GM18511 (cell line): Measurements from ENCODE around the gene CELF6.

Source experiments
- ATAC-seq: cut with Tn5 transposase; IDR thresholded peaks from one replicate; pipeline ENCODE4 v1.9.1; 2021; ENCODE audit warnings: mild to moderate bottlenecking, moderate library complexity; ENCODE audit not compliant: unreplicated experiment

Gene CELF6

DNA sequence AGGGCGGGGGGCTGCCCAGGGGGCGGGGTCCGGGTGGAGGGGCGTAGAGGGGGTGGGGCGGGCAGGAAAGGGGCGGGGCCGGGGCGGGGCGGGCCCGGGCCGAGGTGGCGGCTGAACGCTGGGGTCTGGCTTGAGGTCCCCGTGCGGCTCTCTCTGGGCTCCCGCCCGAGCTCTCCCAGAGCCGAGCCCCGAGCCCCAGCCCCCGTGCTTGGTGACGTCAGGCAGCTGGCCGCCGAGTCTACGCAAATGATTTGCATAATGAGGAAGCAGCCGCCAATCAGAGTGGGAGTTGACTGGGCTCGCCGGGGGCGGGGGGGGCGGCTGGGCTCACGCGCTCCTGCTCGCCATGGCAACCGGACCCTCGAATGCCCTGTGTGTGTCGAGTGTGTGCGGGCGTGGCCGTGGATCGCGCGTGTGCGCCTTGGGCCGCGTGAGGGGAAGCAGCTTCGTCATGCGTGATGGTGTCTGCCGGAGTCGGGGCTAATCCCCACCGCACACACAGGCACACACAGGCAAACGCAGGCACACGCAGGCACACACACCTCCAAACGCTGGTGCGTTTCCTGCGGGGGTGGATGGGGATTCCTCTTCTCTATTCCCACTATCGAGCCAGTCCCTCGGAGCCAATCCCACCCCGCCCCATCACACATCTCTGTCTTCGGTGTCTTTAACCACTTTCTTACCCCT is at the start of gene CELF6:
TSS of gene CELF6 (minus strand) at position 173 of the 687 bp plus-strand sequence. CDS start 283 bp downstream, outside the sequence.
- peak; percentile 70 for ATAC-seq

DNA sequence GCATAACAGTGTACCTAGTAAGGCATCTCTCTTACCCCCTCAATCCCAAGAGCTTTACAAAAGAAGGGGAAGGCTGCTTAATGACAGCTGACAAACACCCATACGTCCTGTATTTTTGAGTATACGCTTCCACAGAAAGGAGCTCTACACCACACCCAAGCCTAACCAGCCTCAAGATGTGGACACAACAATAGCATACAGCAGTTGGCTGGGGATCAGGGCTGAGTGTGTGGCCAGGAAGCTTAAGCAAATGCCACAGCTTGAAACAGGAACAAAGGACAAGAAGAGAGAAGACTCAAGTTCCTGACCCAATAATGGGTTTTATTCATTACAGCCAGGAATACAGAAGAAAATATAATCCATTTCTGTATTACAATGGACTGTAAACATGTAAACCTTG is 48.9 kb upstream of the CELF6 start:
- no peak for ATAC-seq

DNA sequence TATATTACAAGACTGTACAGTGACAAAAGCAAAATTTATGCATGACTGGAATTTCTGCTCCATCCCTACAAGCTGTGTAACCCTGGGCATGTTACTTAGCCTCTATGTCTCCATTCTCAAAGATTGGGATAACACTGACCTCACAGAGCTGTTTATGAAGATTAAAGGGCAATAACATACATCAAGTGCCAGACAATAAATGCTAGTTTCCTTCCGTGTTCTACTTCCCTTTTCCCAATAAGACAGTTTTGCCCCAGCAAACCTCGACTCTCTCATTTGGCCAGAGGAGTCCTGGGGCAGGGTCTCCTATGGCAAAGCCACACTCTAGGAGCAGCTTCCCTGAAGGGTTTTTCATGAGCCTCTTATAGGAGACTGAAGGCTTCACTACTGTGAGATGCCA is 48.4 kb upstream of the CELF6 start:
- ATAC-seq, result no peak

DNA sequence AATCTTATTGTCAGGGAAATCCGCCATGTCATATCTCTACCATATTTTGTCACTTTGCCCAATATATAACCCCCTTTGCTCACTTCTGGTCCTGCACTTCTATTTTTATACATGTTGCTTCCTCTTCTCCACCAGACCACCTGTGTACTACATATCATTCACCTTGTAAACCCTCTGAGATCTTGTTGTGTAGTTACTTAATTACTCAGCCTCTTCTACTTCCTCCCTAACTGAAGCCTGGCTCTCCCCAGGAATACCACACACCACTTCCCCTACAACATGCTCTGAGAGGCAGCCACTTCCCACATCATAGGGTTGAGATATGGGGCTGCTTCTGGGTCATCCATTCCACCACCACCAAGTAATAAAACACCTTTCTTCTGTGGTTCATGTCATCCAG is 45.9 kb upstream of the CELF6 start:
- ATAC-seq, result peak; percentile 82

DNA sequence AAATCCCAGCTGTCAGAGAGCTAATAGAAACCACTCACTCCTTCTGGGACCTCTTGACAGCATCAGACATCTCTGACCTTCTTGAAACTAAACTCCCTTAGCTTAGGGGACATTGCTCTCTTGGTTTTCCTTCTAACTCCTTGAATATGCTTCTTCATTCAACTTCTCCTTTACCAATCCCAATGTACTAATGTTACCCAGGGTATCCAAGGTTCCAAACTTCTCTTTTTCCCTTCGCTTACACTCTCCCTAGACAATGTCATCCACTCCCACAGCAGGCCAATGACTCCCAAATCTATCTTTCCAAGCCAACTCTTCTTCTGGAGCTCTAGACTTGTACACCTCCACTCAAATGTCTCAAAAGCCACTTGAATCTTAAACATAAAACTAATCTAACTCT is 41.2 kb upstream of the CELF6 start:
- no peak for ATAC-seq

DNA sequence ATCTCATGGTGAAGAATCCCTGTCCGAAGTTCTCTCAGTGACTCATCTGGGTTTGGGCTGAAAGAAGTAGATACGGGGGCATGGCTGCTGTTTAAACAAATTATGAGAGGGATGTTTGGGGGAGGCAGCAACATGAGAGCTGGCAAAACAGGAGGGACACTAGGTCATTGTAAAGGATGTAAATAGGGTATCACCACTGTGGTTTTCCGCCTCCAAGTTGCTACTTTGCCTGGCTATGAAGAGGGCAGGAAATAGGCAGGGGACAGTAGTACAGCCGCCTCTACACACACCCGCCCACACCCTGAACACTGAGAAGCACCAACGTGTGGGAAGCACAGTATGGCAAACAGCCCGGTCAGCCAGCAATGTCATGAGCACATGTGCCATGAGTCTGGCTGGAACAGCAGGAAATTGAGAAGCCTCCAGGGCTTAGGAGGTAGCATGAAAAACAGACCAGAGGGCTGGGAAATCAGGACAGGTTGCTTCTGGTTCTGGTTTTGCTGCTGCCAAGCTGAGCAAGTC is 38.8 kb upstream of the CELF6 start:
- ATAC-seq, result no peak

DNA sequence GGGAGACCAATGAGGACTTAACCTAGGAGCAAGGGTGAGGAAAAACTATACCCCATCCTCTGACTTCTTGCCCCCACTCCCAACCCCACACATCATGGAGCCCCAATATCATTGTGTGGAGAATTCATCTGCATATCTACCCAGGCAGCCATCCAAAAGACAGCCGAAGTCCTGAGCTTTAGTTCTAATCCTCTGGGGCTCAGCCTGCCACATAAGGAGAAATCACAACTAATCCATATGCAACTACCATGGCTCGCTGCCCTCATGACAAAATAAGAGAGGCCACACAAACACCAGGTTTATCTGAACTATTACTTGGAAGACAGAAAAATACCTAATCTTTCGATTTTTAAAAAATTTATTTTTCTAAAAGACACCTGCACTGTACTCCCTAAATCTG is 38.2 kb upstream of the CELF6 start:
- ATAC-seq, result no peak

DNA sequence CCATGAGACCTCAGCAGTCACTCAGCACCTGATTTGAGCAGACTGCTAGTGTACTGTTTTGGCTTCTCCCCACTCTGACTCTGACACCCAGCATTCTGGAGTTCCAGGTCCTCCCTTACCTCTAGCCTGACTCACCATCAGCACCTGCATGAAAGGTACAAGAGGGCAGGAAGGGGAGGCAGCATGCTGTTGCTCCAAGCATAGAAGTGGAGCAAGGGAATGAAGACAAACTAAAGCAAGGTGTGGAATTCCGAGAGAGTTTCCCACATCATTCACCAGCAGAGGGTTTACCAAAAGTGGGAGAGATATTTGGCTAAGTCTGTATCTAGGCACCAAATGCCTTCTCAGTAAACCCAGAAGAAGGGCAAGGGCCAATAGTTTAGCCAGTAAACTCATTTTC is 34.5 kb upstream of the CELF6 start:
- no peak for ATAC-seq

DNA sequence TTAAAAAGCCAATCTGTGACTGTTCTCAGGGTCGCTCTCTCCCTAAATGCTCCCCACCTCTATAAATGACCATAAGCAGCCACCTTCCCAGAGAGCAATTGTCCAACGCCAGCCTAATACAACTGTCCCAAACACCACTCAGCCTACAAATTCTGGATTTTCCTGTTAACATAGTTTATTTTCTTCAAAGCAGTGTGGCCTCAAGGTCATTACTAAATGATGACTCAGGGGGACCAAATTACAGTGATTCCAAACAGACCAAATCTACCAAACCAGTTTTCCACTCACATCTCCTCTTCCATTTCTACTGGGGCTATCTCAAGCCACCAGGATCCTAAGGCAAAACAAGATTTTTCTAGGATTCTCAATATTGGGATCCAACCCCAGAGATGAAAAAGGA is 33.3 kb upstream of the CELF6 start:
- ATAC-seq, result no peak

DNA sequence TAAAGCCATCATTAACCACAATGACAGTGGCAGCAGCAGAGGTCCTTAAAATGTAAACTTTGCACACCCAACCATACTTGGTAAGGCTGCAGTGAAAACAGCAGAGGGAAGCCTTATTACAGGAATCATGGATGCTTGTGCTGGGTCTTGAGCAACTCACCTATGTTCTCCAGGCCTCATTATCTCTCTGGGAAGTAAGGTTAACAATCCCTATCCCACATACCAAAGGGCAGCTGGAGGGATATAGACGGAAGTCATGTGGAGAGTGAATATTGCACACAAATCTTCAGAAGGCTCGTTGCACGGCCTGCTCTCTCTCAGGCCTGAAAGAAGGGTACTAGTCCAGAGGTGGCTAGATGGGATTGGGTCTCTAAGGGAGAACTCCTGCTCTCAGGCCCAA is 25.8 kb upstream of the CELF6 start:
- ATAC-seq, result no peak

DNA sequence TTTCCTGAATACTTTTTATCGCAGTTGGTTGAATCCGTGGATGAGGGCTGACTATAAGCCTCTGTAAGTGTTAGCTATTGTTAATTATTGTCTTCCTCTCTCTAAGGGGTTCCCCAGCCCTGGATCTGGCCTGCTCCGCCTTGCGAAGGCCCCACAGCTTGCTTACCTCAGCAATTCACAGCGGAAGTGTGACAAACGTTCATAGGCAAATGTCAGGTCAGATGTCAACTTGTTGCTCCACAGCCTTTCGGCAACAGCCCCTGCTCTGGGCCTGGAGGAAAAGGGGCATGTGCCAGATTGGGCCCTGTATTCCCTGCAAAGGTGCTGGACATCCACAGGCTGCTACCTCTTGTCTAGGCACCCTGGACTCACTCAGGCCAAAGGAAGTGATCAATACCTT is 25.3 kb upstream of the CELF6 start:
- ATAC-seq, result no peak

DNA sequence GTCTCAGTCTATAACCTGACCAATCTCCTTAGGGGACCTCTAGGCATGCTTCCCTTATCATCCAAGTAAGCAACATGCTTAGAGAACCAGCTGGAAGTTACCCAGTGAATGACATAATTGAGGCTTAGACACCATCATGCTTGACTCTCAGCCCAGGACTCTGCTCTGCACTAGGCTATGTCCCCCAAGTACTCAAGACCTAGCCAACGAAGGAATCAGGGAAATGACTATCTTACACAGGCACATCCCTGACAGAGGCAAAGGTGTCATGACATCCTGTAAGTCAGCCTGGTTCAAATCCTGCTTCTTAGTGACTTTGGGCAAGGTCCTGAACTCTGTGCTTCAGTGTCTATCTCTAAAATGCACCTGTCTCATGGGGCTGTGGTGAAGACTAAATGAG is 24.6 kb upstream of the CELF6 start:
- ATAC-seq, result no peak

DNA sequence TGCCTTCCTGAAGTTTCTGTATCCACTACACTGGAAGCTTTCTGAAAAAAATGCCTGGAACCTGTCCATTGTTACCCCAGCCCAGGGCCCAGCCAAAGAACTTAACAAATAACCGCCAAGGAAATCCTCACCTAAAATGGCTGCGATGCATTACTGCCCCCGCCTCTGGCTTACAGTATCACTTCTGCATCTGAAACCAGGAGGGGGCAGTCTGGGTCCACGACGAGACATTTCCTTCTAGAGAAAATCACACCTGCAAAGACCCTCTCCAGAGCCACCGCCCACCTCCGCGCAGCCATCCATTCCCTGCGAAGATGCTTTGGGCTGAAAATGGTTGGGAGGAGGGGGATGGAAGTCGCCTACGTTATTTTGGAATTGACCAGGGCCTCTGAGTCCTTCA is 22.4 kb upstream of the CELF6 start:
- no peak for ATAC-seq

DNA sequence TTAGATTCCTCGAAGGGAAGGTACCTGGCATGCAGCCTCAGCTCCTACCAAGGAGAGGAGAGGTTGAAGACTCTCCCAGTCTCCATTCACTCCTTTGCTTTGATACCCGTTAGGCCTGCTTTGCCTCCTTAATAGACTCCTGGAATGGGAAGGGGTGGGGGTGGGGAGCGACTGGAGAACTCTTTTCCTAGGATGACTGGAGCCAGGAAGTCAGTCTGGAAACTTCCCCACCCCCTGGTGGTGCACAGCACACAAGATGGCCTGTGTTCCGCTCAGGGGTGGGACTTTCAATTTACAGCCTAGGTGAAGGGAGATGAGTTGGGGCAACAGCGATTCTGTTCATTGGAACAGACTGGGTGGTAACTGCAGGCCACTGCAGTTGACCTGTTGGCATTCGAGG is 21.4 kb upstream of the CELF6 start:
- ATAC-seq, result no peak

DNA sequence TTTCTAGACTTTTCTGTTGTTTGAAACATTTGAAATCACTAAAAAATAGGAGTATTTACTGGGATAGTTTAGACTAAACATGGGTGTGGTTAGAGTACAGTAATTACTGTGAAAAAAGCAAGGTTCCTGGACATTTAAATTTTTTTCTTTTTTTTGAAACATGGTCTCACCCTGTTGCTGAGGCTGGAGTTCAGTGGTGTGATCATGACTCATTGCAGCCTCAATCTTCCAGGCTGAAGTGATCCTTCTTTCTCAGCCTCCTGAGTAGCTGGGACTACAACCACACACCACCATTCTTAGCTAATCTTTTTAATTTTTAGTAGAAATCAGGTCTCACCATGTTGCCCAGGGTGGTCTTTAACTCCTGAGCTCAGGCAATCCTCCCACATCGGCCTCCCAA is 20.4 kb upstream of the CELF6 start:
- ATAC-seq, result no peak

DNA sequence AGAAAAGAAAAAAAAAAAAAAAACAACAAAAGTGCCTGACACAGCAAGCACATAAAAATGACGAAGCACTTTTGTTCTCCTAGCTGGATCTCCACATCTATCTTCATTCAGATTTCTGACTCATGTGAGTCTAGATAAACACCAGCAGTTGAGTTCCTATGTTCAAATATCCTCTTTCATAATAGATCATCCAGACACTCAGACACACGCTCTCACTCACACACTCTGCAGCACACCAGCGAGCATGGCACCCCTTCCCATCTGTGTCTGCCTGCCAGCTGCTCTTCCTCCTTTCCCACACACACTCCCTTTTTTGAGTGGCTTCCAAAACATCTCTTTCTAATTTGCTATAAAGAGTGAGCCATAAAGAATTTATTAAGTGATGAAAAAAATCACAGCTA is 19.8 kb upstream of the CELF6 start:
- no peak for ATAC-seq

DNA sequence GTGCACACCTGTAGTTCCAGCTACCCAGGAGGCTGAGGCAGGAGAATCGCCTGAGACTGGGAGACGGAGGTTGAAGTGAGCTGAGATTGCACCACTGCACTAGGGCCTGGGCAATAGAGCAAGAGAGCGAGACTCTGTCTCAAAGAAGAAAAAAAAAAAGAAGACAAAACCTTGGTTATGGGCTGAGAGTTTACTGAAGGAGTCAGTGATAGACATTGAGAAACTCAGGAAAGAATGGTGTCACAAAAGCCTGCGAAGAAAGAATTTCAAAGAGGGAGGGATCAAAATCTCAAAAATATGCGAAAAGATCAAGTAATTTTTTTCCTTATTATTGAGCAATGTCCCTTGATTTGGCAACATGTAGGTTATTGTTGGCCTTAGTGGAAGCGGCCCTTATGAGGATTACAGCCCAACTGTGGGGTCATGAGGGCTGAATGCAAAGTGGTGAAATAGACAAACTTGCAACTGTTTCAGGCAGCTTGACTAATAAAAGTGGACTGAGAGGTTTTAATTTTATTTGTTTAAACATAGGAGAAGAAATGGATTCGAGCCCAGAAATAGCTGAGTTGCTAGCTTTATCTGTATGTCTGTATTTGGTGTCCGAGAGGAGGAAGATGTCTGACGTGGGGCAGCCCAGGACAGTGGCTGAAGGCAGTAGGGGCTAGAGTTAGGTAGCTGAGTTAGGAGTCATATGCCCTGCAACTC is 18.8 kb upstream of the CELF6 start:
- no peak for ATAC-seq

DNA sequence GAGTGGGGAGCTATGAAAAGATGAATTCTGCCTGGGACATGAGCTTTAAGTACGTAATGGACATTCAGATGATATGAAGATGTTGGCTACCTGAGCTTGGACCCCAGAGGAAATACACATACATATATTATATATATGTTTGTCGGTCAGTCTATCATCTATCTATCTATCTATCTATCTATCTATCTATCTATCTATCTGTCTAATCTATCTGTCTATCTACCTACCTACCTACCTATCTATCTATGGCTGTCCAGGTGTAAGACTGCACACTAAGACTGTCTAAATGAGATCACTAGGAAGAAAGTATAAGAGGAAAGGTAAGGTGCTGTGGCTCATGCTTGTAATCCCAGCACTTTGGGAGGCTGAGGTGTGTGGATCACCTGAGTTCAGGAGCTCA is 18.2 kb upstream of the CELF6 start:
- ATAC-seq, result no peak

DNA sequence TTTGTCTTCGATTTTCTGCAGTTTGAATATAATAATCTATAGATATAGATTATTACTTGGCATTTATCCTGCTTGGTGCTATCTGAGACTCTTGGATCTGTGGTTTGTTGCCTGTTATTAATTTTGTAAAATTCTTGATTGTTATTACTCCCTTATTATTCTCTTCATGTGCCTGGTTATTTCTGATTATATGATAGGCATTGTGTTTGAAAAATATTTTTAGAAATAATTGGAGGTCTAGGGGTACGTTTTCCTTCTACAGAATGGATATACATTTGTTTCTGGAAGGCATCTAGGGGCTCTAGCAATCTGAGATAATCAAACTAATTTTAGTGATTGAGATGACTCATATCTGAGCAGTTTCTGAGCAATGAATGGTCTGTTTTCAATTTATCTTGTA is 14.9 kb upstream of the CELF6 start:
- no peak for ATAC-seq

DNA sequence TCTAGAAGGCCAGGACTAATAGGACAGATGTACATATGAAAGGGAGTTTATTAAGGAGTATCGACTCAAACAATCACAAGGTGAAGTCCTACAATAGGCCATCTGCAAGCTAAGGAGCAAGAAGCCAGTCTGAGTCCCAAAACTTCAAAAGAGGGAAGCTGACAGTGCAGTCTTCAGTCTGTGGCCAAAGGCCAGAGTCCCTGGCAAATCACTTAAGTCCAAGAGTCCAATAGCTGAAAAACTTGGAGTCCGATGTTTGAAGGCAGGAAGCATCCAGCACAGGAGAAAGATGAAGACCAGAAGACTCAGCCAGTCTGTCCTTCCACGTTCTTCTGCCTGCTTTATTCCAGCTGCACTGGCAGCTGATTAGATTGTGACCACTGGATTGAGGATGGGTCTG is 11.1 kb upstream of the CELF6 start:
- ATAC-seq, result no peak

DNA sequence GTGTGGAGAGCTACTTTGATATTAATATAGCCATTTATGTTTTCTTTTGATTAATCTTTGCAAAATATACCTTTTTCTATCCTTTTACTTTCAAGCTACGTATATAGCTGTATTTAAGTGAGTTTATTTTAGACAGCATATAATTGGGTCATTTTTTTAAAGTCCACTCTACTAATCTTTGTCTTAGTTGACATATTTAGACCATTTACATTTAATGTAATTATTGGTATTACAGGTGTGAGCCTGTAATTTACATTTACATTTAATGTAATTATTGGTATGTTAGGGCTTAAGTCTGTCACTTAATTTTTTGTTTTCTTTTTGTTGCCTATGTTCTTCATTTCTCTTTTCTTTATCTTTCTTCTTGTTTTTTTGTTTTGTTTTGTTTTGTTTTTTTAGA is 3.8 kb upstream of the CELF6 start:
- no peak for ATAC-seq

DNA sequence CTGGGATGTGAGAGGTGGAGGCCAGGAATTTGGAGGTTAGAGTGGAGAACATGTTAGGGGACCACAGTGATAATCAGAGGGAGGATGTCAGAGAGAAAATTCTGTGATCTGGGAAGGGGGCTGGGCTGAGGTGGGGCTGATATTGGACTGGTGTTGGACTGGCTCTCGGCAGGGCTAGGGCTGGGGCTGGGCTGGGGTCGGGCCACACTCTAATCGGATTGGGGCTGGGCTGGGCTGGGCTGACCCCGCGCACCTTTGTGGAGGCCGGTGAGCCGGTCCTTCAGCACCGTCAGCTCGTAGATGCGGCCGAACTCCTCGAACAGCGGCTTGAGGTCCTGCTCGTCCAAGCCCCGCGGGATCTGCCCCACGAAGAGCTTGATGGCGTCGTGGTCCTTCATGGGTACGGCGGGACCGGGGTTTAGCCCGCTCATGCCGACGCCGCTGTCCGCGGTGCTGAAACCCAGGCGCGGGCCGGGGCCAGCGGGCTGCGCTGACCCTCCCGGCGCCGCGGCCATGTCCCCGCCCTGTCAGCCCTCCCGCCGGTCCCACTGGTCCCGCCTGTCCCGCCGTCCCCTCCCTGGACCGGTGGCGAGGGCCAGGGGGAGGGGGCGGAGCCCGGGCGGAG is 485 bp downstream of the CELF6 start:
- peak; percentile 16 for ATAC-seq
